K562 (cell line): Measurements from ENCODE around the gene GDF15. TPM values are rescaled to one million over a fixed set of nuclear protein-coding genes. Genes with fewer than 3 reads are reported as not detected.

Experiments
- ATF7 ChIP-seq: fragments of 450-650 bp; IDR thresholded peaks from 2 replicates; pipeline ENCODE4 v1.7.1; 2014; ENCODE audit warnings: mild to moderate bottlenecking, moderate library complexity
- FOXJ2 ChIP-seq: fragments of 200-800 bp; sonication (Bioruptor generic); IDR thresholded peaks from 2 replicates; pipeline ENCODE4 v1.6.1; 2016; ENCODE audit warnings: missing genetic modification characterization, missing compliant biosample characterization
- FOXP1 ChIP-seq: sonication (generic); formaldehyde crosslinking; IDR thresholded peaks from 2 replicates; pipeline ENCODE4 v1.8.0; 2022; ENCODE audit warnings: mild to moderate bottlenecking, missing genetic modification reagents
- L3MBTL2 ChIP-seq: fragments of 450-650 bp; IDR thresholded peaks from 2 replicates; pipeline ENCODE4 v1.6.1; 2016; ENCODE audit warnings: mild to moderate bottlenecking, moderate library complexity
- MYC ChIP-seq, 2 experiments: fragments of 250-450 bp in 1 of 2; sonication (Bioruptor Pico) in 1 of 2; IDR thresholded peaks; 2 replicates each; pipeline versions ENCODE4 v1.5.1 to v1.6.1; 2012 to 2021; ENCODE audit warnings: low read depth in 2 of 2, borderline replicate concordance in 1 of 2, improper control_type of control experiment in 1 of 2, low read length in 1 of 2, mild to moderate bottlenecking in 1 of 2, moderate library complexity in 1 of 2
- POLR2AphosphoS5 ChIP-seq: IDR thresholded peaks from 2 replicates; pipeline ENCODE4 v1.6.1; 2011; ENCODE audit warnings: mild to moderate bottlenecking, low read depth, low read length, moderate library complexity; ENCODE audit not compliant: control insufficient read depth, insufficient read depth
- POU5F1 ChIP-seq: fragments of 150-350 bp; IDR thresholded peaks from 2 replicates; pipeline ENCODE4 v1.6.1; 2014; ENCODE audit warnings: borderline replicate concordance, low read length, low read depth, mild to moderate bottlenecking; ENCODE audit not compliant: partially characterized antibody
- PREB ChIP-seq: sonication (generic); formaldehyde crosslinking; IDR thresholded peaks from 2 replicates; pipeline ENCODE4 v1.8.1; 2023; ENCODE audit warnings: mild to moderate bottlenecking, missing genetic modification reagents
- STAT6 ChIP-seq: sonication (generic); formaldehyde crosslinking; IDR thresholded peaks from 2 replicates; pipeline ENCODE4 v1.8.1; 2023; ENCODE audit warnings: mild to moderate bottlenecking, missing genetic modification reagents
- ZNF584 ChIP-seq: fragments of 200-800 bp; sonication (Bioruptor generic); IDR thresholded peaks from 2 replicates; pipeline ENCODE4 v1.6.1; 2016; ENCODE audit warnings: low read depth, mild to moderate bottlenecking, missing genetic modification characterization, missing compliant biosample characterization
- ZNF644 ChIP-seq: fragments of 200-800 bp; sonication (Bioruptor generic); IDR thresholded peaks from 2 replicates; pipeline ENCODE4 v1.6.1; 2016; ENCODE audit warnings: low read depth, missing genetic modification characterization, missing compliant biosample characterization
- ZNF655 ChIP-seq: fragments of 250-450 bp; sonication (Bioruptor Pico); IDR thresholded peaks from 2 replicates; pipeline ENCODE4 v1.5.0; 2021
- polyA plus RNA-seq, 8 experiments: library from polyadenylated mRNA; depleted of rRNA in 4 of 8; stranded (reverse) in 5 of 8; unstranded in 3 of 8; fragments of >200 nt; fragmentation: Nextera tagmentation in 2 of 8; fragmentation: Illumina TruSeq in 1 of 8; extraction: Ambion mirVana in 2 of 8; extraction: Trizol in 1 of 8; gene quantifications; 2 replicates each; pipeline versions ENCODE4 v1.2.1 to v1.2.3, GENCODE V29; 2011 to 2014; ENCODE audit warnings: inconsistent platforms in 1 of 8, missing spikeins in 1 of 8
- total RNA-seq, 7 experiments: library from RNA; depleted of rRNA in 6 of 7; stranded (reverse); fragments of >200 nt in 6 of 7; fragmentation: Illumina TruSeq in 2 of 7; extraction: Trizol in 2 of 7; gene quantifications; 2 replicates each; pipeline versions ENCODE4 v1.2.1 to v1.2.3, GENCODE V29; 2011 to 2021; ENCODE audit warnings: low replicate concordance in 1 of 7
- TF ChIP-seq, protein P1 (sequence below), 3 experiments: fragments of 200-800 bp in 1 of 3; fragments of 250-450 bp in 1 of 3; fragments of 450-650 bp in 1 of 3; sonication (Bioruptor Pico) in 1 of 3; sonication (Bioruptor generic) in 1 of 3; formaldehyde crosslinking in 1 of 3; IDR thresholded peaks; 2 replicates each; pipeline versions ENCODE4 v1.6.1 to v1.8.0; 2016 to 2022; ENCODE audit warnings: mild to moderate bottlenecking in 2 of 3, missing genetic modification characterization in 2 of 3, missing compliant biosample characterization in 1 of 3, moderate library complexity in 1 of 3
- TF ChIP-seq, protein P2 (sequence below): fragments of 250-450 bp; sonication (Bioruptor Pico); IDR thresholded peaks from 2 replicates; pipeline ENCODE4 v1.5.1; 2021; ENCODE audit warnings: mild to moderate bottlenecking
- TF ChIP-seq, protein P3 (sequence below): sonication (generic); formaldehyde crosslinking; IDR thresholded peaks from 2 replicates; pipeline ENCODE4 v1.8.0; 2022; ENCODE audit warnings: mild to moderate bottlenecking, missing genetic modification reagents

Gene GDF15
- total and polyA plus RNA-seq, 9 of the 15 experiments (the other 6 are each of a cell fraction or from before 2014, with no cell fraction given): 2.3 to 82.4 (median 12.5) TPM

DNA sequence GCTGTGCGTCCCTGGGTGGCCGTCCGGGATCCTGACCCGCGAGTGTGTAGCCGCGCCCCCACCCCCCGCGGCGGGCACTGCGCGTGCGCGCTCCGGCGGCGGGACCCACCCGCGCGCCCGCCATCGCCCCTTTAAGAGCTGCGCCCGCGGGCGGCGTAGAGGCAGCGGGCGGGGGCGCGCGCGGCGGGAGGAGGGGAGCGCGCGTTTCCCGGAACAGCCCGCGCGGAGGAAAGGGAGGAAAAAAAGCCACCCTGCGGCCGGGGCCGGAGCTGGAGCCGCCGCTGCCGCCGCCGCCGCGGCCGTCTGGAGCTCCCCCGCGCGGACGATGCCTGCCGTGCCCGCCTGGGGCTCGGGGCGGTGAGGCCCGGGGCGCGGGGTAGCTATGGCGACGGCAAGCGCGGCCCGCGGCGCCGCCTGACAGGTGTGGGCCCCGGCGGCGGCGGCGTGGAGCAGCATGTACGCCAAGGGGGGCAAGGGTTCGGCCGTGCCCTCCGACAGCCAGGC, 33.3 kb downstream of the GDF15 start, which contains the start of gene SSBP4 (continued):
- TF ChIP-seq, protein P1, sequence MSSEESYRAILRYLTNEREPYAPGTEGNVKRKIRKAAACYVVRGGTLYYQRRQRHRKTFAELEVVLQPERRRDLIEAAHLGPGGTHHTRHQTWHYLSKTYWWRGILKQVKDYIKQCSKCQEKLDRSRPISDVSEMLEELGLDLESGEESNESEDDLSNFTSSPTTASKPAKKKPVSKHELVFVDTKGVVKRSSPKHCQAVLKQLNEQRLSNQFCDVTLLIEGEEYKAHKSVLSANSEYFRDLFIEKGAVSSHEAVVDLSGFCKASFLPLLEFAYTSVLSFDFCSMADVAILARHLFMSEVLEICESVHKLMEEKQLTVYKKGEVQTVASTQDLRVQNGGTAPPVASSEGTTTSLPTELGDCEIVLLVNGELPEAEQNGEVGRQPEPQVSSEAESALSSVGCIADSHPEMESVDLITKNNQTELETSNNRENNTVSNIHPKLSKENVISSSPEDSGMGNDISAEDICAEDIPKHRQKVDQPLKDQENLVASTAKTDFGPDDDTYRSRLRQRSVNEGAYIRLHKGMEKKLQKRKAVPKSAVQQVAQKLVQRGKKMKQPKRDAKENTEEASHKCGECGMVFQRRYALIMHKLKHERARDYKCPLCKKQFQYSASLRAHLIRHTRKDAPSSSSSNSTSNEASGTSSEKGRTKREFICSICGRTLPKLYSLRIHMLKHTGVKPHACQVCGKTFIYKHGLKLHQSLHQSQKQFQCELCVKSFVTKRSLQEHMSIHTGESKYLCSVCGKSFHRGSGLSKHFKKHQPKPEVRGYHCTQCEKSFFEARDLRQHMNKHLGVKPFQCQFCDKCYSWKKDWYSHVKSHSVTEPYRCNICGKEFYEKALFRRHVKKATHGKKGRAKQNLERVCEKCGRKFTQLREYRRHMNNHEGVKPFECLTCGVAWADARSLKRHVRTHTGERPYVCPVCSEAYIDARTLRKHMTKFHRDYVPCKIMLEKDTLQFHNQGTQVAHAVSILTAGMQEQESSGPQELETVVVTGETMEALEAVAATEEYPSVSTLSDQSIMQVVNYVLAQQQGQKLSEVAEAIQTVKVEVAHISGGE (CRISPR knock-in tag; IDR thresholded peaks at IDR 0.05): peak in 1 of 3 experiments; percentile 88; a peak in 2 of 6 replicates
- TF ChIP-seq POU5F1 (no peak), ZNF644 (peak; percentile 75), MYC (IDR thresholded peaks at IDR 0.05; ENCODE audit: low read depth, low read length) (peak; percentile 46), MYC (CRISPR knock-in tag; IDR thresholded peaks at IDR 0.05; ENCODE audit: borderline replicate concordance, low read depth) (no peak), FOXJ2 (tag) (peak; percentile 78), ATF7 (peak; percentile 58; the same call in 1 of the 2 replicates), FOXP1 (CRISPR knock-in tag) (peak; percentile 86), STAT6 (CRISPR knock-in tag) (0 out of 2 replicates have a peak, but pooled peaks have one; percentile 26), PREB (CRISPR knock-in tag) (no peak), ZNF584 (peak; percentile 59; the same call in 1 of the 2 replicates), ZNF655 (CRISPR knock-in tag) (no peak), POLR2AphosphoS5 (no peak), L3MBTL2 (peak; percentile 91; the same call in 1 of the 2 replicates)
- TF ChIP-seq, protein P2, sequence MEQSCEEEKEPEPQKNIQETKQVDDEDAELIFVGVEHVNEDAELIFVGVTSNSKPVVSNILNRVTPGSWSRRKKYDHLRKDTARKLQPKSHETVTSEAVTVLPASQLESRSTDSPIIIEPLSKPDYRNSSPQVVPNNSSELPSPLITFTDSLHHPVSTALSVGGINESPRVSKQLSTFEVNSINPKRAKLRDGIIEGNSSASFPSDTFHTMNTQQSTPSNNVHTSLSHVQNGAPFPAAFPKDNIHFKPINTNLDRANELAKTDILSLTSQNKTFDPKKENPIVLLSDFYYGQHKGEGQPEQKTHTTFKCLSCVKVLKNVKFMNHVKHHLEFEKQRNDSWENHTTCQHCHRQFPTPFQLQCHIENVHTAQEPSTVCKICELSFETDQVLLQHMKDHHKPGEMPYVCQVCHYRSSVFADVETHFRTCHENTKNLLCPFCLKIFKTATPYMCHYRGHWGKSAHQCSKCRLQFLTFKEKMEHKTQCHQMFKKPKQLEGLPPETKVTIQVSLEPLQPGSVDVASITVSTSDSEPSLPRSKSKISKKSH (CRISPR knock-in tag): no peak
- TF ChIP-seq, protein P3, sequence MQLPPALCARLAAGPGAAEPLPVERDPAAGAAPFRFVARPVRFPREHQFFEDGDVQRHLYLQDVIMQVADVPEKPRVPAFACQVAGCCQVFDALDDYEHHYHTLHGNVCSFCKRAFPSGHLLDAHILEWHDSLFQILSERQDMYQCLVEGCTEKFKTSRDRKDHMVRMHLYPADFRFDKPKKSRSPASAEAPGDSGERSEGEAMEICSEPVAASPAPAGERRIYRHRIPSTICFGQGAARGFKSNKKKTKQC (CRISPR knock-in tag): peak; percentile 27; the same call in 1 of the 2 replicates
